ENCODE results near the gene CDH3. TPM values are rescaled to one million over a fixed set of nuclear protein-coding genes. Genes with fewer than 3 reads are reported as not detected.

Gene CDH3
- total and polyA plus RNA-seq, 2 donors (not counting 1 experiment from before 2014, with no cell fraction given): 0.17 to 0.24 TPM

DNA sequence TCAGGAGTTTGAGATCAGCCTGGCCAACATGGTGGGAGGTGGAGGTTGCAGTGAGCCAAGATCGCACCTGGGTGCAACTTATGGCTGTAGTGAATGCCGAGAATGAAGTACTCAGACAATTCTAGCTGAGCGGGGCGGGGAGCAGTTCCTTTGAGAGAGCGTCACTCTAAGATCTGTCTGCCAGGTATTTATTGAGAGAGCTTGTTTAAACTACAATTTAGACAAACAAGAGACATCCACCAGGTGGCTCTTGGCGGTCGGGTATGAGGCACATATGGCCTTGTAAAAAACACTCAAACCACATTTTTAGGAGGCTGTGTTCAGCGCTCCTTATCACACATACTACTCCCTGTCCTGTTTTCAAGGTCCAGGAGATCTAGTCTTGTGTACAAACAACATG, 51.4 kb downstream of the CDH3 start:
- Histone ChIP-seq H3K27ac (ENCODE audit: low read length in 2 of 2) (no peak overlapping the region), H2AFZ (ENCODE audit: insufficient read depth, low read depth, low read length, poor library complexity, severe bottlenecking) (no peak overlapping the region), H3K4me1 (ENCODE audit: control insufficient read depth in 2 of 2, insufficient read depth in 2 of 2, low read length in 2 of 2) (no peaks in the 10 kb centered on the region), H3K79me2 (ENCODE audit: control insufficient read depth, insufficient read depth, low read length) (no peaks in the 10 kb centered on the region), H3K27me3 (replicated peaks in 1 of 4; ENCODE audit: control extremely low read depth in 1 of 4, control insufficient read depth in 3 of 4, insufficient read depth in 4 of 4, low read length in 3 of 4) (no peaks in the 10 kb centered on the region), H3K9ac (ENCODE audit: low read length) (no peak overlapping the region), H4K20me1 (ENCODE audit: control insufficient read depth, insufficient read depth, low read length, poor library complexity, severe bottlenecking) (no peaks in the 10 kb centered on the region), H3K36me3 (replicated peaks in 1 of 2; ENCODE audit: control extremely low read depth in 1 of 2, control insufficient read depth in 1 of 2, extremely low read depth in 1 of 2, insufficient read depth in 2 of 2, low read length in 1 of 2) (no peaks in the 10 kb centered on the region), H3K4me3 (ENCODE audit: control extremely low read depth in 1 of 5, extremely low read depth in 1 of 5, insufficient read depth in 1 of 5, low read depth in 2 of 5, low read length in 4 of 5) (no peak overlapping the region), H3K4me2 (replicated peaks; ENCODE audit: low read depth, low read length, poor library complexity, severe bottlenecking) (no peak overlapping the region), H3K9me3 (ENCODE audit: control extremely low read depth in 1 of 3, control insufficient read depth in 2 of 3, insufficient read depth in 1 of 3, low read length in 2 of 3) (no peaks in the 10 kb centered on the region)
- ChIA-PET CTCF (no interaction called here), POLR2A (no interaction called here)
- DNase-seq: no peak
- Mint-ChIP-seq H3K9me3 (ENCODE audit: insufficient read depth) (no peaks in the 10 kb centered on the region), H3K4me1 (no peaks in the 10 kb centered on the region), H3K27me3 (peaks cover 10% of the 10 kb centered on the region), H3K4me3 (no peak overlapping the region), H3K27ac (no peak overlapping the region)
- 98% methylated on average over 8 of the region's 8 CpGs for WGBS (ENCODE audit: insufficient coverage)
- no peak for ATAC-seq (ENCODE audit: low read depth)
- no peak for TF ChIP-seq CTCF (IDR thresholded peaks at IDR 0.05)
- no peak for TF ChIP-seq EZH2 (IDR thresholded peaks at IDR 0.05; ENCODE audit: borderline replicate concordance, insufficient read depth, low read depth, low read length, poor library complexity, severe bottlenecking)
- intact Hi-C loops (cut with micrococcal nuclease): loop anchor here (2.0 kb wide), 1 partner anchor 104 kb away; no protein-coding TSS in a partner anchor

DNA sequence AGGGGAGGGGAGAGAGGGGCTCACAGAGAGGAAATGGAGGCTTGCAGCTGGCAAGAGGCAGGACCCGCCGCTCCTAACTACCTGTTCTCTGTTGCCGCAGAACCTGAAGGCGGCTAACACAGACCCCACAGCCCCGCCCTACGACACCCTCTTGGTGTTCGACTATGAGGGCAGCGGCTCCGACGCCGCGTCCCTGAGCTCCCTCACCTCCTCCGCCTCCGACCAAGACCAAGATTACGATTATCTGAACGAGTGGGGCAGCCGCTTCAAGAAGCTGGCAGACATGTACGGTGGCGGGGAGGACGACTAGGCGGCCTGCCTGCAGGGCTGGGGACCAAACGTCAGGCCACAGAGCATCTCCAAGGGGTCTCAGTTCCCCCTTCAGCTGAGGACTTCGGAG, 53.0 kb downstream of the CDH3 start:
- POLR2A ChIA-PET: no interaction called here
- 94% methylated on average over 23 of the region's 23 CpGs for WGBS (ENCODE audit: insufficient coverage)

More for the DNA sequence above, 53.0 kb downstream of the CDH3 start:
- ATAC-seq (ENCODE audit: low read depth): no peak
- Histone ChIP-seq H3K4me3 (ENCODE audit: control extremely low read depth in 1 of 5, extremely low read depth in 1 of 5, insufficient read depth in 1 of 5, low read depth in 2 of 5, low read length in 4 of 5) (no peak overlapping the region), H3K36me3 (replicated peaks in 1 of 2; ENCODE audit: control extremely low read depth in 1 of 2, control insufficient read depth in 1 of 2, extremely low read depth in 1 of 2, insufficient read depth in 2 of 2, low read length in 1 of 2) (no peaks in the 10 kb centered on the region), H3K4me2 (replicated peaks; ENCODE audit: low read depth, low read length, poor library complexity, severe bottlenecking) (no peak overlapping the region), H4K20me1 (ENCODE audit: control insufficient read depth, insufficient read depth, low read length, poor library complexity, severe bottlenecking) (no peaks in the 10 kb centered on the region), H3K9me3 (ENCODE audit: control extremely low read depth in 1 of 3, control insufficient read depth in 2 of 3, insufficient read depth in 1 of 3, low read length in 2 of 3) (no peaks in the 10 kb centered on the region), H3K9ac (ENCODE audit: low read length) (no peak overlapping the region), H3K27me3 (replicated peaks in 1 of 4; ENCODE audit: control extremely low read depth in 1 of 4, control insufficient read depth in 3 of 4, insufficient read depth in 4 of 4, low read length in 3 of 4) (no peaks in the 10 kb centered on the region), H3K4me1 (ENCODE audit: control insufficient read depth in 2 of 2, insufficient read depth in 2 of 2, low read length in 2 of 2) (no peaks in the 10 kb centered on the region), H2AFZ (ENCODE audit: insufficient read depth, low read depth, low read length, poor library complexity, severe bottlenecking) (no peak overlapping the region), H3K79me2 (ENCODE audit: control insufficient read depth, insufficient read depth, low read length) (no peaks in the 10 kb centered on the region), H3K27ac (ENCODE audit: low read length in 2 of 2) (no peak overlapping the region)
- intact Hi-C loops (cut with micrococcal nuclease): no loop called here
- Mint-ChIP-seq H3K27me3 (peaks cover 10% of the 10 kb centered on the region), H3K9me3 (ENCODE audit: insufficient read depth) (no peaks in the 10 kb centered on the region), H3K4me3 (no peak overlapping the region), H3K4me1 (no peaks in the 10 kb centered on the region), H3K27ac (no peak overlapping the region)
- TF ChIP-seq EZH2 (IDR thresholded peaks at IDR 0.05; ENCODE audit: borderline replicate concordance, insufficient read depth, low read depth, low read length, poor library complexity, severe bottlenecking): no peak
- no peak for DNase-seq
- CTCF ChIA-PET: no interaction called here
